Heart right ventricle (tissue), 16 donors: ENCODE measurements around the gene EFR3B. TPM values are rescaled to one million over a fixed set of nuclear protein-coding genes. Genes with fewer than 3 reads are reported as not detected.
"Not testable (repeated sequence)": the region's sequence is repeated elsewhere in the genome, so short reads cannot be mapped to it uniquely, and the experiment has no call there.

ENCODE experiments used
- ATAC-seq, 8 donors: fragments of 200-7000 bp; cut with Tn5 transposase; one replicate each; pipeline ENCODE4 v1.9.1; 2020; ENCODE audit warnings: mild to moderate bottlenecking in 8 of 8, moderate library complexity in 8 of 8, moderate number of reproducible peaks in 1 of 8
- DNase-seq, 2 donors: peaks; one replicate each; pipeline ENCODE4 v3.0.0-alpha.2; 2020
- H3K27ac ChIP-seq, 10 donors: fragments of 200-600 bp; sonication (generic) in 2 of 10; one replicate each; pipeline versions ENCODE4 v1.5.0 to v1.8.0; 2020 to 2022; ENCODE audit warnings: mild to moderate bottlenecking in 3 of 10
- H3K27me3 ChIP-seq, 7 donors: fragments of 200-600 bp; one replicate each; pipeline ENCODE4 v1.8.0; 2021 to 2022; ENCODE audit warnings: mild to moderate bottlenecking in 2 of 7
- H3K36me3 ChIP-seq, 9 donors: fragments of 200-600 bp; sonication (generic) in 1 of 9; one replicate each; pipeline versions ENCODE4 v1.5.0 to v1.8.0; 2020 to 2022; ENCODE audit warnings: mild to moderate bottlenecking in 2 of 9
- H3K4me1 ChIP-seq, 9 donors: fragments of 200-600 bp; sonication (generic) in 1 of 9; one replicate each; pipeline versions ENCODE4 v1.5.0 to v1.8.0; 2020 to 2022; ENCODE audit warnings: mild to moderate bottlenecking in 4 of 9
- H3K4me3 ChIP-seq, 10 donors: fragments of 200-600 bp; sonication (generic) in 2 of 10; one replicate each; pipeline versions ENCODE4 v1.5.0 to v1.8.0; 2020 to 2022; ENCODE audit warnings: mild to moderate bottlenecking in 7 of 10, moderate library complexity in 2 of 10
- H3K9me3 ChIP-seq, 11 donors: fragments of 200-600 bp in 10 of 11; sonication (generic) in 2 of 11; one replicate each; pipeline versions ENCODE4 v1.5.0 to v1.8.0; 2013 to 2022; ENCODE audit warnings: mild to moderate bottlenecking in 2 of 11, control low read depth in 1 of 11, moderate library complexity in 1 of 11
- CTCF ChIP-seq, 9 donors: fragments of 200-600 bp; sonication (generic) in 2 of 9; IDR thresholded peaks; one replicate each; pipeline versions ENCODE4 v1.5.0 to v1.8.0; 2021 to 2022; ENCODE audit warnings: antibody characterized with exemption in 9 of 9, mild to moderate bottlenecking in 5 of 9, moderate library complexity in 1 of 9
- WGBS, 2 donors: extraction: QIAGEN DNeasy Blood & Tissue Kit; methylation state at CpG; one replicate each; pipeline ENCODE4 v1.1.7; 2013; ENCODE audit warnings: inconsistent platforms in 1 of 2; 5-methylcytosine and 5-hydroxymethylcytosine counted together
- intact Hi-C, 10 donors: fragments of 100-400 bp; cut with DNase I; formaldehyde crosslinking; loops; one replicate each; pipeline versions ENCODE4 v1.11.1 to v1.14.2; 2022
- polyA plus RNA-seq, 2 donors: library from polyadenylated mRNA; stranded (reverse); fragments of 200-250 nt; gene quantifications; one replicate each; pipeline ENCODE4 v1.2.3, GENCODE V29; 2013
- total RNA-seq, 10 donors: library from RNA; stranded (reverse); fragmentation: NEBNext Ultra II Directional in 3 of 10; extraction: Animal tissue kit (Norgen Biotek cat#: 25700) in 3 of 10; gene quantifications; one replicate each; pipeline versions ENCODE4 v1.2.1 to v1.2.4, GENCODE V29; 2021 to 2023
- donor health status: Arrhythmogenic right ventricular cardiomyopathy.
- donor health status: ischemic (EF 13 %, LVEDD 7.1; RV severe dilation, severe dysfunction).
- donor health status: healthy with polysubstance abuse.
- donor health status: DM: no; HTN: yes; CAD: no.
- donor health status: DM: no; HTN: no; CAD: no.
- donor health status: ischemic (EF 25% LVEDD 6.9; RV normal size, moderate dysfunction).
- donor health status: ischemic (EF 25% LVEDD 5.7; RV mildly dilated, moderate dysfunction).
- donor health status: healthy.
- donor health status: DM: yes; HTN: yes; CAD: no.
- donor health status: Ischemic cardiomyopathy.
- donor health status: ischemic (EF 35%, LVEDD 5.7; RV mildly dilated, moderate dysfunction).
- donor health status: nonischemic (EF 11% LVEDD 7.7; RV severe dilation, severe dysfunction).
- donor health status: DM: yes; HTN: yes; CAD: no.
- donor health status: PGD.
- donor health status: ischemic (EF 29% LVEDD 5.4; RV normal size, mild dysfunction).
- donor health status: nonischemic (EF 23%, LVEDD 6.1; RV moderate dilation, normal function).

Gene EFR3B
- total and polyA plus RNA-seq, 12 donors: 0.62 to 15.2 (median 7.0) TPM

- peak in 1 of 8 donors; percentile 28 for ATAC-seq
- no peak overlapping the region for H3K4me3 ChIP-seq
These were observed 31.9 kb upstream of the EFR3B start for GRCh38 chr2:25009954-25010353.

GRCh38 chr2:25011342-25011741 is 30.5 kb upstream of the EFR3B start:
- DNase-seq, H3K36me3 ChIP-seq, intact Hi-C loops, H3K4me3 ChIP-seq, ATAC-seq, H3K9me3 ChIP-seq, H3K27ac ChIP-seq, H3K27me3 ChIP-seq, H3K4me1 ChIP-seq: not testable (repeated sequence)
- WGBS, 2 donors: 97 to 98% methylated on average over 2 of the region's 2 CpGs

More at GRCh38 chr2:25009954-25010353, 31.9 kb upstream of the EFR3B start:
- H3K9me3 ChIP-seq: no peaks in the 10 kb centered on the region
- no peak for TF ChIP-seq CTCF (IDR thresholded peaks at IDR 0.05)
- H3K27ac ChIP-seq: no peak overlapping the region
- no peak for DNase-seq
- peaks cover 0 to 7% (median 0%) of the 10 kb centered on the region in 9 donors for H3K4me1 ChIP-seq
- H3K36me3 ChIP-seq: no peaks in the 10 kb centered on the region
- H3K27me3 ChIP-seq: no peaks in the 10 kb centered on the region
- intact Hi-C loops: no loop called here
- WGBS, 2 donors: 58 to 63% methylated on average over 11 of the region's 11 CpGs

- Histone ChIP-seq H3K9me3 (no peaks in the 10 kb centered on the region), H3K27me3 (no peaks in the 10 kb centered on the region), H3K36me3 (no peaks in the 10 kb centered on the region), H3K4me3 (no peak overlapping the region), H3K27ac (no peak overlapping the region), H3K4me1 (peaks cover 0 to 7% (median 0%) of the 10 kb centered on the region in 9 donors)
- no peak for DNase-seq
- WGBS, 2 donors: 79 to 94% methylated on average over 9 of the region's 9 CpGs
- no peak for ATAC-seq
- intact Hi-C loops: no loop called here
- no peak for TF ChIP-seq CTCF (IDR thresholded peaks at IDR 0.05)
These were observed 27.2 kb upstream of the EFR3B start for GRCh38 chr2:25014631-25015030.

GRCh38 chr2:25018681-25019080 is 23.2 kb upstream of the EFR3B start:
- ATAC-seq (no peak), DNase-seq (no peak)
- no peaks in the 10 kb centered on the region for H3K9me3 ChIP-seq
- H3K36me3 ChIP-seq: no peaks in the 10 kb centered on the region
- no peak for TF ChIP-seq CTCF (IDR thresholded peaks at IDR 0.05)
- no peak overlapping the region for H3K4me3 ChIP-seq
- no peak overlapping the region for H3K27ac ChIP-seq
- intact Hi-C loops: no loop called here
- H3K4me1 ChIP-seq: peaks cover 0 to 5% (median 0%) of the 10 kb centered on the region in 9 donors
- no peaks in the 10 kb centered on the region for H3K27me3 ChIP-seq
- WGBS, 2 donors: 92 to 94% methylated on average over 7 of the region's 7 CpGs

GRCh38 chr2:25021791-25022362 is 20.0 kb upstream of the EFR3B start:
- Histone ChIP-seq H3K36me3 (no peaks in the 10 kb centered on the region), H3K27me3 (no peaks in the 10 kb centered on the region), H3K27ac (no peak overlapping the region), H3K4me1 (peaks cover 0 to 5% (median 0%) of the 10 kb centered on the region in 9 donors), H3K9me3 (no peaks in the 10 kb centered on the region), H3K4me3 (no peak overlapping the region)
- 70 to 88% methylated on average over 2 of the region's 2 CpGs for WGBS, 2 donors
- no peak for DNase-seq
- no peak for ATAC-seq
- intact Hi-C loops: no loop called here
- no peak for TF ChIP-seq CTCF (IDR thresholded peaks at IDR 0.05)
